ENCODE data around the gene MRPL36. TPM values are rescaled to one million over a fixed set of nuclear protein-coding genes. Genes with fewer than 3 reads are reported as not detected.

MRPL36 gene
- polyA plus RNA-seq, 1 donor (not counting 4 experiments of a cell fraction or from before 2014, with no cell fraction given): 121 TPM

GRCh38 chr5:1769752-1770442, 29.7 kb downstream of the MRPL36 start:
- no peak overlapping the region for H2AFZ ChIP-seq (ENCODE audit: control insufficient read depth, low read length)
- H3K9me1 ChIP-seq (ENCODE audit: control insufficient read depth, extremely low read depth, insufficient read depth, low read length): no peaks in the 10 kb centered on the region
- H3K27me3 ChIP-seq (ENCODE audit: control insufficient read depth, extremely low read depth, insufficient read depth, low read length): peaks cover 7% of the 10 kb centered on the region
- TF ChIP-seq CTCF (optimal IDR thresholded peaks at IDR 0.05 in 1 of 3, IDR thresholded peaks at IDR 0.05 in 1 of 3, conservative IDR thresholded peaks at IDR 0.05 in 1 of 3; ENCODE audit: extremely low read depth in 1 of 3, insufficient read depth in 2 of 3, low read length in 3 of 3): no peak
- TF ChIP-seq EZH2 (IDR thresholded peaks at IDR 0.05; ENCODE audit: low read length): no peak
- H4K20me1 ChIP-seq (ENCODE audit: control insufficient read depth, extremely low read depth, insufficient read depth, low read length): no peaks in the 10 kb centered on the region
- FAIRE-seq (no peak), DNase-seq (ENCODE audit: low read depth, low spot score) (no peak)
- no peaks in the 10 kb centered on the region for H3K9me3 ChIP-seq (ENCODE audit: control insufficient read depth, low read depth, low read length)
- no peak overlapping the region for H3K9ac ChIP-seq (ENCODE audit: control insufficient read depth, extremely low read depth, insufficient read depth, low read length)
- H3K4me3 ChIP-seq (ENCODE audit: control insufficient read depth in 2 of 3, extremely low read depth in 1 of 3, insufficient read depth in 2 of 3, low read depth in 1 of 3, low read length in 3 of 3): no peak overlapping the region
- no peak overlapping the region for H3K4me2 ChIP-seq (ENCODE audit: control insufficient read depth, extremely low read depth, insufficient read depth, low read depth, low read length)
- no peaks in the 10 kb centered on the region for H3K79me2 ChIP-seq (ENCODE audit: control insufficient read depth, insufficient read depth, low read length)
- H3K36me3 ChIP-seq (ENCODE audit: control insufficient read depth in 2 of 2, extremely low read depth in 1 of 2, insufficient read depth in 2 of 2, low read length in 2 of 2): no peaks in the 10 kb centered on the region
- H3K27ac ChIP-seq (ENCODE audit: control insufficient read depth, insufficient read depth, low read length): no peak overlapping the region
- H3K4me1 ChIP-seq (ENCODE audit: control insufficient read depth, extremely low read depth, insufficient read depth, low read length): no peaks in the 10 kb centered on the region
- dilution Hi-C loops (cut with MboI; ENCODE audit: extremely low pct_ligation_motif_present, low sequenced_read_pairs): no loop called here

- Histone ChIP-seq H3K9ac (ENCODE audit: control insufficient read depth, extremely low read depth, insufficient read depth, low read length) (no peak overlapping the region), H3K9me3 (ENCODE audit: control insufficient read depth, low read depth, low read length) (no peaks in the 10 kb centered on the region), H3K9me1 (ENCODE audit: control insufficient read depth, extremely low read depth, insufficient read depth, low read length) (no peaks in the 10 kb centered on the region), H3K27ac (ENCODE audit: control insufficient read depth, insufficient read depth, low read length) (no peak overlapping the region), H3K79me2 (ENCODE audit: control insufficient read depth, insufficient read depth, low read length) (no peaks in the 10 kb centered on the region), H4K20me1 (ENCODE audit: control insufficient read depth, extremely low read depth, insufficient read depth, low read length) (no peaks in the 10 kb centered on the region), H3K36me3 (ENCODE audit: control insufficient read depth in 2 of 2, extremely low read depth in 1 of 2, insufficient read depth in 2 of 2, low read length in 2 of 2) (no peaks in the 10 kb centered on the region), H3K27me3 (ENCODE audit: control insufficient read depth, extremely low read depth, insufficient read depth, low read length) (peaks cover 7% of the 10 kb centered on the region), H3K4me2 (ENCODE audit: control insufficient read depth, extremely low read depth, insufficient read depth, low read depth, low read length) (no peak overlapping the region), H3K4me1 (ENCODE audit: control insufficient read depth, extremely low read depth, insufficient read depth, low read length) (no peaks in the 10 kb centered on the region), H2AFZ (ENCODE audit: control insufficient read depth, low read length) (no peak overlapping the region), H3K4me3 (ENCODE audit: control insufficient read depth in 2 of 3, extremely low read depth in 1 of 3, insufficient read depth in 2 of 3, low read depth in 1 of 3, low read length in 3 of 3) (no peak overlapping the region)
- DNase-seq (ENCODE audit: low read depth, low spot score): no peak
- FAIRE-seq: no peak
- dilution Hi-C loops (cut with MboI; ENCODE audit: extremely low pct_ligation_motif_present, low sequenced_read_pairs): no loop called here
- TF ChIP-seq CTCF (optimal IDR thresholded peaks at IDR 0.05 in 1 of 3, IDR thresholded peaks at IDR 0.05 in 1 of 3, conservative IDR thresholded peaks at IDR 0.05 in 1 of 3; ENCODE audit: extremely low read depth in 1 of 3, insufficient read depth in 2 of 3, low read length in 3 of 3) (no peak), EZH2 (IDR thresholded peaks at IDR 0.05; ENCODE audit: low read length) (no peak)
These were observed 30.5 kb downstream of the MRPL36 start for GRCh38 chr5:1769017-1769640.

Measured in keratinocyte (primary cell).